PC-9 (cell line): ENCODE results near the gene GLRA2. TPM values are rescaled to one million over a fixed set of nuclear protein-coding genes. Genes with fewer than 3 reads are reported as not detected.

ENCODE experiments used
- BruUV-seq: library from RNA; stranded (reverse); fragments of 400-500 nt; replicated peaks from 2 replicates; lab custom pipeline; 2021; lab: Mats Ljungman, UMichigan
- CTCF ChIA-PET: fragments of 300-600 bp; sonication (Branson Sonifier 250); formaldehyde crosslinking; loops from one replicate; lab custom pipeline; 2022; ENCODE audit warnings: antibody characterized with exemption; lab: Charles Lee
- POLR2A ChIA-PET: fragments of 300-600 bp; sonication (Branson Sonifier 250); formaldehyde crosslinking; loops from one replicate; lab custom pipeline; 2022; ENCODE audit warnings: antibody characterized with exemption; ENCODE audit not compliant: unreplicated experiment; lab: Charles Lee
- DNase-seq, 2 experiments: peaks; one replicate each; pipeline versions ENCODE4 v3.0.0 to v3.0.0-alpha.2; 2015 to 2022; ENCODE audit warnings: mixed read lengths in 1 of 2
- H2AFZ ChIP-seq: fragments of 200-600 bp; sonication (generic); 2 replicates; pipeline ENCODE4 v1.8.1; 2017; ENCODE audit warnings: antibody characterized with exemption
- H3F3A ChIP-seq: fragments of 200-600 bp; sonication (generic); 2 replicates; pipeline ENCODE4 v1.8.1; 2017; ENCODE audit warnings: antibody characterized with exemption, mild to moderate bottlenecking, low read depth; ENCODE audit not compliant: insufficient read depth
- H3K27ac ChIP-seq: fragments of 200-600 bp; sonication (generic); 2 replicates; pipeline ENCODE4 v1.6.1; 2016; ENCODE audit warnings: mixed run types
- H3K27me3 ChIP-seq: fragments of 200-600 bp; sonication (generic); 2 replicates; pipeline ENCODE4 v1.6.1; 2016; ENCODE audit warnings: low read depth, mixed run types; ENCODE audit not compliant: insufficient read depth
- H3K36me3 ChIP-seq: fragments of 200-600 bp; sonication (generic); 2 replicates; pipeline ENCODE4 v1.6.1; 2016; ENCODE audit warnings: low read depth, mixed run types
- H3K4me1 ChIP-seq: fragments of 200-600 bp; sonication (generic); replicated peaks from 2 replicates; pipeline ENCODE4 v1.6.1; 2016; ENCODE audit warnings: mixed run types; ENCODE audit not compliant: insufficient read depth
- H3K4me2 ChIP-seq: fragments of 200-600 bp; sonication (generic); 2 replicates; pipeline ENCODE4 v1.6.1; 2017; ENCODE audit warnings: mixed run types
- H3K4me3 ChIP-seq: fragments of 200-600 bp; sonication (generic); 2 replicates; pipeline ENCODE4 v1.6.1; 2016; ENCODE audit warnings: mixed run types
- H3K79me2 ChIP-seq: fragments of 200-600 bp; sonication (generic); 2 replicates; pipeline ENCODE4 v1.6.1; 2017; ENCODE audit warnings: low read depth, mixed run types
- H3K9me2 ChIP-seq: fragments of 200-600 bp; sonication (generic); 2 replicates; pipeline ENCODE4 v1.8.1; 2017; ENCODE audit warnings: mild to moderate bottlenecking; ENCODE audit not compliant: insufficient read depth
- H3K9me3 ChIP-seq: fragments of 200-600 bp; sonication (generic); 2 replicates; pipeline ENCODE4 v1.8.1; 2016; ENCODE audit warnings: low read depth; ENCODE audit not compliant: insufficient read depth
- H4K20me1 ChIP-seq: fragments of 200-600 bp; sonication (generic); 2 replicates; pipeline ENCODE4 v1.8.1; 2017; ENCODE audit not compliant: insufficient read depth
- EZH2 ChIP-seq: fragments of 200-600 bp; sonication (generic); IDR thresholded peaks from 2 replicates; pipeline ENCODE4 v1.8.0; 2017; ENCODE audit warnings: antibody characterized with exemption, low read depth
- intact Hi-C: fragments of 100-400 bp; cut with micrococcal nuclease; formaldehyde crosslinking; loops from one replicate; pipeline ENCODE4 v1.10.0; 2022; ENCODE audit not compliant: unreplicated experiment
- total RNA-seq: library from RNA; stranded (reverse); gene quantifications from 2 replicates; pipeline ENCODE4 v1.2.3, GENCODE V29; 2021
- TF ChIP-seq, protein P1 (sequence below): fragments of 200-600 bp; sonication (generic); conservative IDR thresholded peaks from 2 replicates; pipeline ENCODE4 v1.6.1; 2017; ENCODE audit warnings: mixed run types, antibody characterized with exemption, mild to moderate bottlenecking, moderate library complexity

Gene GLRA2
- total RNA-seq, 1 experiment from 2014 or later = not detected

DNA sequence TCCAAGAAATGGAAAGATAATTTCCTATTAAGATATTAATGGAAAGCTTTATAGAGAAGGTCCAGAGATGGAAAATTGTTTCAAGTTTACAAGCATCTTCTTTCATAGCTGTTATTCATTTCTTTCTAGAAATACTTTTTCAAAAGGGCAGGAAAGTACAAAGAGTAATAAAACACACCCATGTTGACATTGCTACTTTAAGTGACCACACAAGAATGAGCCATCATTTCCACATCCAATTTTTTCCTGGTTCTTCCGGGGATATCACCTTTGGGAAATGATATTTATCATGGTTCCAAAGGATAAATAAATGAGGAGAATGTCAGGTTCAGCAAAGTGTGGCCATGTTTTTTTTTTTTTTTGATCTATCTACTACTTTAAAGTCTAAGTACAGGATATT, 4.5 kb downstream of the GLRA2 start:
- H3K27ac ChIP-seq = no peak overlapping the region
- ChIA-PET CTCF (no interaction called here), POLR2A (no interaction called here)
- no peaks in the 10 kb centered on the region for H3K36me3 ChIP-seq
- BruUV-seq = no TSS peak
- DNase-seq = no peak
- no peak overlapping the region for H2AFZ ChIP-seq
- H3K9me3 ChIP-seq = no peaks in the 10 kb centered on the region
- intact Hi-C loops = no loop called here
- no peak for TF ChIP-seq EZH2
- H3K4me1 ChIP-seq = no peaks in the 10 kb centered on the region
- H3K9me2 ChIP-seq = no peaks in the 10 kb centered on the region
- no peak overlapping the region for H3K4me3 ChIP-seq
- H3K27me3 ChIP-seq = no peaks in the 10 kb centered on the region
- no peak overlapping the region for H3K4me2 ChIP-seq
- H4K20me1 ChIP-seq = no peaks in the 10 kb centered on the region
- no peaks in the 10 kb centered on the region for H3F3A ChIP-seq
- H3K79me2 ChIP-seq = no peaks in the 10 kb centered on the region

DNA sequence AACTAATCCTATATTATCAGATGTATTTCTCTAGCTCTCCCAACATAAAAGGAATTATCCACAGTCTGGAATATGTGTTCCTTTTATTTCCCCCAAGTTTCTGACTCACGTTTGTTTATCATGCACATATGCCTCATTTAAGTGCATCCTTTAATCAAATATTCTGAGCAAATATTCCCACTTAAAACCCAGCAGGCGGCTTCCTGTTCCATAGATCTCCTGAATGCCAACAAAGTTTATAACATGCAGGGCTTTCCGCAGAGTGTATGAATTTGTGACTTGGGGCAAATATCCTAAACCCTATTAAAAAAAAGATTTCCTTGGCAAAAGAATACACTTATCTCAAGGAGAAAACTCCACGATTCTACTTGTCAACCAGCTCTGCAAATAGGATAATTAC, 16.9 kb downstream of the GLRA2 start:
- no peaks in the 10 kb centered on the region for H3K4me1 ChIP-seq
- no peak overlapping the region for H3K27ac ChIP-seq
- no peak overlapping the region for H3K4me2 ChIP-seq
- H3K9me3 ChIP-seq = no peaks in the 10 kb centered on the region
- no peaks in the 10 kb centered on the region for H3K36me3 ChIP-seq
- H3F3A ChIP-seq = no peaks in the 10 kb centered on the region
- H3K79me2 ChIP-seq = no peaks in the 10 kb centered on the region
- no peaks in the 10 kb centered on the region for H4K20me1 ChIP-seq
- no peak for DNase-seq
- no TSS peak for BruUV-seq
- H3K9me2 ChIP-seq = no peaks in the 10 kb centered on the region
- no peaks in the 10 kb centered on the region for H3K27me3 ChIP-seq
- intact Hi-C loops = no loop called here
- H3K4me3 ChIP-seq = no peak overlapping the region
- POLR2A ChIA-PET = no interaction called here
- CTCF ChIA-PET = no interaction called here
- TF ChIP-seq EZH2 = no peak
- TF ChIP-seq, protein P1, sequence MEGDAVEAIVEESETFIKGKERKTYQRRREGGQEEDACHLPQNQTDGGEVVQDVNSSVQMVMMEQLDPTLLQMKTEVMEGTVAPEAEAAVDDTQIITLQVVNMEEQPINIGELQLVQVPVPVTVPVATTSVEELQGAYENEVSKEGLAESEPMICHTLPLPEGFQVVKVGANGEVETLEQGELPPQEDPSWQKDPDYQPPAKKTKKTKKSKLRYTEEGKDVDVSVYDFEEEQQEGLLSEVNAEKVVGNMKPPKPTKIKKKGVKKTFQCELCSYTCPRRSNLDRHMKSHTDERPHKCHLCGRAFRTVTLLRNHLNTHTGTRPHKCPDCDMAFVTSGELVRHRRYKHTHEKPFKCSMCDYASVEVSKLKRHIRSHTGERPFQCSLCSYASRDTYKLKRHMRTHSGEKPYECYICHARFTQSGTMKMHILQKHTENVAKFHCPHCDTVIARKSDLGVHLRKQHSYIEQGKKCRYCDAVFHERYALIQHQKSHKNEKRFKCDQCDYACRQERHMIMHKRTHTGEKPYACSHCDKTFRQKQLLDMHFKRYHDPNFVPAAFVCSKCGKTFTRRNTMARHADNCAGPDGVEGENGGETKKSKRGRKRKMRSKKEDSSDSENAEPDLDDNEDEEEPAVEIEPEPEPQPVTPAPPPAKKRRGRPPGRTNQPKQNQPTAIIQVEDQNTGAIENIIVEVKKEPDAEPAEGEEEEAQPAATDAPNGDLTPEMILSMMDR = no peak
- no peak overlapping the region for H2AFZ ChIP-seq

DNA sequence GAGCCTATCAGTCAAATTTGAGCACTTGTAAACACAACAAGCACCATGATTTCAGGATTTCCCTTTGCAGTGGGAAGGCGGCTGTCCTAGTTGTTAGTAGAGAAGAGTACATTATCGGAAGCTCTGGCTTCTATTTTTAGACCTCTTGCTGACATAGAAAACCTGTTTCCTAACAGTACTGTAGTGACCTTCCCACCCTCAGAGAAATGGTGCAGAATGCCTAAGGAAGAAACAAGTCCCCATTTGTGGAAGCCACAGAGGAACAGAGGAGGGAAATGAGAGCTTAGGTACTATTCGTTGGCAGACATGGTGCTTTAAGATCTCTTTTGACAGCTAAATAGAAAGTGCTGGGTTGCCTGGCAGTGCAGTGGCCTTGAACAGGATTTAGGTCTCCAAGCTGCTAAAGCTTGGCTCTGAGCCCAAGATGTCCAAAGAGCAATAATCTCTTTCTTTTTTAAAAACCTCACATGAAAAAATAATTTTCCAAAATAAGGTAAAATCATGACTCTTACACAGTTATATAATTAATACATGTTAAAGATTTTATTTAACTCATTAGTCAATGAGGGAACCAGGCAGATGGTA, 24.9 kb downstream of the GLRA2 start:
- Histone ChIP-seq H3K79me2 (no peaks in the 10 kb centered on the region), H3K9me2 (no peaks in the 10 kb centered on the region), H3K27ac (no peak overlapping the region), H3K9me3 (no peaks in the 10 kb centered on the region), H2AFZ (no peak overlapping the region), H3K4me2 (no peak overlapping the region), H3F3A (no peaks in the 10 kb centered on the region), H3K36me3 (no peaks in the 10 kb centered on the region), H3K27me3 (no peaks in the 10 kb centered on the region), H4K20me1 (no peaks in the 10 kb centered on the region), H3K4me1 (no peaks in the 10 kb centered on the region), H3K4me3 (no peak overlapping the region)
- BruUV-seq = no TSS peak
- intact Hi-C loops = no loop called here
- POLR2A ChIA-PET = no interaction called here
- CTCF ChIA-PET = no interaction called here
- no peak for DNase-seq
- TF ChIP-seq, protein P1 = no peak

DNA sequence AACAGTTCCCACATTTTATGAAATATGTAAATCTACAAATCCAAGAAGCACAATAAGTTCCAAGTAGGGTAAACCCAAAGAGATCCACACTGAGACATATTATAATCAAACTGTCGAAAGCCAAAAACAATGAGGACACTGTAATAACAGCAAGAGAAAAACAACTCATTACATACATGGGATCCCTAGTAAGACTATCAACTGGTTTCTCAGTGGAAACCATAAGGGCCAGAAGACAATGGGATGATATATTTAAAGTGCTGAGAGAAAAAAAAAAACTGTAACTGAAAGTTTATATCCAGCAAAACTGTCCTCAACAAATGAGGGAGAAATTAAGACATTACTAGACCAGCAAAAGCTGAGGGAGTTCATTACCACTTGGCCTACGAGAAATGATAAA, 34.7 kb downstream of the GLRA2 start:
- Histone ChIP-seq H2AFZ (no peak overlapping the region), H3K4me1 (no peaks in the 10 kb centered on the region), H4K20me1 (no peaks in the 10 kb centered on the region), H3F3A (no peaks in the 10 kb centered on the region), H3K9me2 (no peaks in the 10 kb centered on the region), H3K4me3 (no peak overlapping the region), H3K36me3 (no peaks in the 10 kb centered on the region), H3K9me3 (no peaks in the 10 kb centered on the region), H3K4me2 (no peak overlapping the region), H3K79me2 (no peaks in the 10 kb centered on the region), H3K27me3 (no peaks in the 10 kb centered on the region), H3K27ac (no peak overlapping the region)
- CTCF ChIA-PET = no interaction called here
- BruUV-seq = no TSS peak
- TF ChIP-seq EZH2 = no peak
- TF ChIP-seq, protein P1 = no peak
- DNase-seq = no peak
- intact Hi-C loops = no loop called here
- POLR2A ChIA-PET = no interaction called here
